MM.1S (cell line): ENCODE measurements around the gene PLA2G6.

Experiments used
- DNase-seq: peaks from one replicate; pipeline ENCODE4 v3.0.0-alpha.2; 2015
- H2AFZ ChIP-seq: fragments of 300-600 bp; sonication (generic); 2 replicates; pipeline ENCODE4 v1.6.0; 2016; ENCODE audit warnings: antibody characterized with exemption, low read length
- H3F3A ChIP-seq: fragments of 300-600 bp; sonication (generic); 2 replicates; pipeline ENCODE4 v1.6.1; 2016; ENCODE audit warnings: mild to moderate bottlenecking, antibody characterized with exemption, low read length, moderate library complexity, mixed read lengths; ENCODE audit not compliant: insufficient read depth
- H3K27ac ChIP-seq: fragments of 300-600 bp; sonication (generic); 2 replicates; pipeline ENCODE4 v1.5.1; 2016; ENCODE audit warnings: mild to moderate bottlenecking, low read length
- H3K27me3 ChIP-seq: fragments of 300-600 bp; sonication (generic); replicated peaks from 2 replicates; pipeline ENCODE4 v1.6.0; 2016; ENCODE audit warnings: low read length; ENCODE audit not compliant: insufficient read depth
- H3K36me3 ChIP-seq: fragments of 300-600 bp; sonication (generic); replicated peaks from 2 replicates; pipeline ENCODE4 v1.6.1; 2016; ENCODE audit warnings: mild to moderate bottlenecking, low read length, mixed read lengths; ENCODE audit not compliant: insufficient read depth
- H3K4me1 ChIP-seq: fragments of 300-600 bp; sonication (generic); 2 replicates; pipeline ENCODE4 v1.6.1; 2016; ENCODE audit warnings: low read length, mixed read lengths
- H3K4me2 ChIP-seq: fragments of 300-600 bp; sonication (generic); 2 replicates; pipeline ENCODE4 v1.6.0; 2016; ENCODE audit warnings: low read depth, low read length
- H3K4me3 ChIP-seq: fragments of 300-600 bp; sonication (generic); 2 replicates; pipeline ENCODE4 v1.5.1; 2016; ENCODE audit warnings: low read length, mixed read lengths
- H3K79me2 ChIP-seq: fragments of 300-600 bp; sonication (generic); 2 replicates; pipeline ENCODE4 v1.6.1; 2016; ENCODE audit warnings: mixed run types, low read length, mixed read lengths
- H3K9ac ChIP-seq: fragments of 300-600 bp; sonication (generic); 2 replicates; pipeline ENCODE4 v1.6.1; 2016; ENCODE audit warnings: low read length, mixed read lengths
- H3K9me2 ChIP-seq: fragments of 300-600 bp; sonication (generic); replicated peaks from 2 replicates; pipeline ENCODE4 v1.6.1; 2016; ENCODE audit warnings: mild to moderate bottlenecking, low read length, mixed read lengths; ENCODE audit not compliant: insufficient read depth
- H3K9me3 ChIP-seq: fragments of 300-600 bp; sonication (generic); replicated peaks from 2 replicates; pipeline ENCODE4 v1.6.1; 2016; ENCODE audit warnings: mild to moderate bottlenecking, low read length, mixed read lengths; ENCODE audit not compliant: insufficient read depth
- H4K20me1 ChIP-seq: fragments of 300-600 bp; sonication (generic); 2 replicates; pipeline ENCODE4 v1.6.1; 2016; ENCODE audit warnings: mild to moderate bottlenecking, low read length, moderate library complexity, mixed read lengths; ENCODE audit not compliant: insufficient read depth
- EZH2 ChIP-seq: fragments of 300-600 bp; sonication (generic); optimal IDR thresholded peaks from 2 replicates; pipeline ENCODE3; 2017; ENCODE audit warnings: low read depth, mild to moderate bottlenecking, antibody characterized with exemption, low read length, mixed read lengths
- EZH2phosphoT487 ChIP-seq: fragments of 300-600 bp; sonication (generic); IDR thresholded peaks from 2 replicates; pipeline ENCODE4 v1.6.1; 2018; ENCODE audit warnings: antibody characterized with exemption, low read length
- TF ChIP-seq, protein P1 (sequence below): fragments of 300-600 bp; sonication (generic); IDR thresholded peaks from 2 replicates; pipeline ENCODE4 v1.5.1; 2016; ENCODE audit warnings: antibody characterized with exemption, low read length, mixed read lengths

Gene PLA2G6

DNA sequence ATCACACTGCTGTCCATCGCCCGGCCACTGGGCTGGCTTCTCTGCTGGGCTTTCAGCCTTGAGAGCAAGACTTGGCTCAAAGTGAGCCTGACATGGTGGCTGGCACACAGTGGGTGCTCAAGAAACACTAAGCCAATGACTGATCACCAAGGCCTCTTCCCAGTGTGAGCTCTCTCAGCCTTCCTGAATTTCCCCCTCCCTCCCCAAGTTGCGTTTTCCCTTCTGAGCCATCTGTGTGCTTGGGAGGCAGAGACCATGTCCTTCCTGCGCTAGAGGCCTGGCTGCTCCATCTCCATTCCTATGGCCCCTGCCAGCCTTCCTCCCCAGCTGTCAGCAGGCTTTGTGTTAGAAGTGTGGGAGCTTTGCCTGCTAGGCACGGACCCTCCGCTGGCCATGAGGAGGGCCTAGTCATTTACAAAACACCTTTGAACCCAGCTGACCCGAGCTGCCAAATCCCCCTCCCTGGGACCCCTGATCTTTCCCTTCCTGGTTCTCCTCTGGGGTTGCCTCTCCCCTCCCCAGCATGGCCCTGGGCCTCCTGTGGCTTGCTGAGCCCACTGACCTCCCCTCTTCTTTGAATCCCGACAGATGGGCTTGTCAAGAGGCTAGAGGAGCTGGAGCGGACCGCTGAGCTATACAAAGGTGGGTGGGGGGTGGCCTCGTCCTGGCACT, 111.2 kb downstream of the PLA2G6 start:
- no peaks in the 10 kb centered on the region for H3K36me3 ChIP-seq
- peaks cover 37% of the 10 kb centered on the region for H3K4me1 ChIP-seq
- H3K9me2 ChIP-seq = no peaks in the 10 kb centered on the region
- TF ChIP-seq EZH2phosphoT487 (no peak), EZH2 (no peak)
- TF ChIP-seq, protein P1, sequence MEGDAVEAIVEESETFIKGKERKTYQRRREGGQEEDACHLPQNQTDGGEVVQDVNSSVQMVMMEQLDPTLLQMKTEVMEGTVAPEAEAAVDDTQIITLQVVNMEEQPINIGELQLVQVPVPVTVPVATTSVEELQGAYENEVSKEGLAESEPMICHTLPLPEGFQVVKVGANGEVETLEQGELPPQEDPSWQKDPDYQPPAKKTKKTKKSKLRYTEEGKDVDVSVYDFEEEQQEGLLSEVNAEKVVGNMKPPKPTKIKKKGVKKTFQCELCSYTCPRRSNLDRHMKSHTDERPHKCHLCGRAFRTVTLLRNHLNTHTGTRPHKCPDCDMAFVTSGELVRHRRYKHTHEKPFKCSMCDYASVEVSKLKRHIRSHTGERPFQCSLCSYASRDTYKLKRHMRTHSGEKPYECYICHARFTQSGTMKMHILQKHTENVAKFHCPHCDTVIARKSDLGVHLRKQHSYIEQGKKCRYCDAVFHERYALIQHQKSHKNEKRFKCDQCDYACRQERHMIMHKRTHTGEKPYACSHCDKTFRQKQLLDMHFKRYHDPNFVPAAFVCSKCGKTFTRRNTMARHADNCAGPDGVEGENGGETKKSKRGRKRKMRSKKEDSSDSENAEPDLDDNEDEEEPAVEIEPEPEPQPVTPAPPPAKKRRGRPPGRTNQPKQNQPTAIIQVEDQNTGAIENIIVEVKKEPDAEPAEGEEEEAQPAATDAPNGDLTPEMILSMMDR = no peak
- peak overlapping the region; percentile 94 for H3K27ac ChIP-seq
- peaks cover 25% of the 10 kb centered on the region for H3K79me2 ChIP-seq
- H3K4me3 ChIP-seq = no peak overlapping the region
- H3K4me2 ChIP-seq = peak overlapping the region; percentile 95
- DNase-seq = no peak
- H4K20me1 ChIP-seq = no peaks in the 10 kb centered on the region
- H3K9ac ChIP-seq = peak overlapping the region; percentile 81
- peaks cover 30% of the 10 kb centered on the region for H3F3A ChIP-seq
- no peaks in the 10 kb centered on the region for H3K27me3 ChIP-seq
- 0 out of 2 replicates have a peak overlapping the region, but pooled peaks have one; percentile 9 for H2AFZ ChIP-seq
- H3K9me3 ChIP-seq = no peaks in the 10 kb centered on the region

DNA sequence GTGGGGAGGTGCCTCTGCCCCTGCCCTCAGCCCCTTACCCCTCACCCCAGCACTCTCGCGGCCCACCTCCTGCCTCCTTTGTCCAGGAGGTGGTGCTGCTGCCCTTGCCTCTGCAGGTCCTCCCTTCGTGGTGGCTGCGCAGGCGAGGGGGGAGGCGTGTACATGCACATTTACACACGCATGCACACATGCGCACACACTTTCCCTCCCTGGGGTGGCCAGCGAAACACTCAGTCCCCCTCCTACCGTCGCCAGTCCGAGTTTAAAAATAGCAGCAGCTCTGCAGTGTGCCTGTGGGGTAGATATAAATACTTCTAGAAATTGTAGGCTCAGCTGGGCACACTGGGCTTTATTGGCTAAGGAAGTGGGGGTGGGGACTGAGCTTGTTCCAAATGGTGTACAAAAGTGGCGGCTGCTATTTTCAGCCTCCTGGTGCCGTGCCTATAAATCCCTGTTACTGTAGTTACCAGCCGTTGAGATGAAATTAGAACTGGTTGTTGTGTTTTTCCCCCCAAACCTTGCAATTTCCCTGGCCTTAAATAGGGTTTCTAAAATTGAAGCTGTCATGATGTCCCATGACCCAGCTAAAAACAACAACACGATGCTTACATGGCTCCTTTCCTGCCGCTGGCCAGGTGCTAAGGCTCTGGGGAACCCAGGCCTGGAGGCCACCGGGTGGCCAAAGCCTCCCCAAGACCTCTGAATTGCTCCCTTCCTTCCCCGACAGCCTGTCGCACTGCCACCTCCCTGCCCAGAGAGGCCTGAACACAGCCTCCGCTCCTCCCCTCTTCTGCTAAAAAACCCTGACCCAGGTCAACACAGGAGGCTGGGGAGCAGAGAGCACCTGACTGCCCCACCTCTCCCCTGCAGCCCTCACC, 112.0 kb downstream of the PLA2G6 start:
- H3K79me2 ChIP-seq = peaks cover 25% of the 10 kb centered on the region
- H3K4me1 ChIP-seq = peaks cover 37% of the 10 kb centered on the region
- no peaks in the 10 kb centered on the region for H3K9me2 ChIP-seq
- peak overlapping the region; percentile 56 for H3K4me3 ChIP-seq
- H3K9me3 ChIP-seq = no peaks in the 10 kb centered on the region
- no peaks in the 10 kb centered on the region for H4K20me1 ChIP-seq
- H2AFZ ChIP-seq = peak overlapping the region; percentile 46; the same call in 1 of the 2 replicates
- no peak for TF ChIP-seq EZH2phosphoT487
- TF ChIP-seq, protein P1 = peak; percentile 95
- no peak for TF ChIP-seq EZH2
- H3K27me3 ChIP-seq = no peaks in the 10 kb centered on the region
- H3K36me3 ChIP-seq = no peaks in the 10 kb centered on the region
- H3F3A ChIP-seq = peaks cover 30% of the 10 kb centered on the region
- peak overlapping the region; percentile 95 for H3K4me2 ChIP-seq
- peak overlapping the region; percentile 81 for H3K9ac ChIP-seq
- DNase-seq = peak; percentile 97
- H3K27ac ChIP-seq = peak overlapping the region; percentile 94

DNA sequence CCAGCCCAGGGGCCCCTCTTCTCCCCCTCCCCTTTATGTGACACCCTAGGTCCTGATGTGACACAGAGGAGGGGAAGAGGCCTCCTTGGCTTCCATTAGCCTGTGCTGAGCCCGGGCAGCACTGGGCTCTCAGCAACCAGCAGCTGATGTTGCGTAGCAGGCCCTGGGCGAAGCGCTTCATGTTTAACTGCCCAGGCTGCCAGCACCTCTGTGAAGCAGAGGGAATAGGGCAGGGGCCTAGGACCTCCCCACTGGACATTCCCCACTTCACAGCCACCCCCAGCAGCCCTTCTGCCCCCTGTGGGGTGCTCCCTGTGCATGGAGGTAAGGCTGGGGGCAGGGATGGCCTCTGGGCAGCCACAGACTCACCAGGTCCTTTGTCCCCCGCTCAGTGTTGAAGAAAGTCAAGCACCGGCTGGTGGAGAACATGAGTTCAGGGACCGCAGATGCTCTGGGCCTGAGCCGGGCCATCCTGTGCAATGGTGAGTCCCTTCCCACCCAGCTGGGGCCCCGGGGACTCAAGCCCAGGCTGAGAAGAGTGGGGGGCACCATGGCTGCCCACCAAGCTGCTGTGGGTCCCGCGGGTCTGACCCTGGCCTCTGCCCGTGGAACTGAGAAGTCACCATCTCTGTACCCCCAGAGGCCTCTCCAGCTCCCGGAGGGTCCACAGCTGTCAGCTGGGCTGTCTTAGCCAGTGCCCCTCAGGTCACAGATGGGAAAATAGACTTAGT, 112.8 kb downstream of the PLA2G6 start:
- peak overlapping the region; percentile 56 for H3K4me3 ChIP-seq
- peak overlapping the region; percentile 81 for H3K9ac ChIP-seq
- H3K36me3 ChIP-seq = no peaks in the 10 kb centered on the region
- TF ChIP-seq EZH2 (no peak), EZH2phosphoT487 (no peak)
- TF ChIP-seq, protein P1 = no peak
- H3K27me3 ChIP-seq = no peaks in the 10 kb centered on the region
- H3K79me2 ChIP-seq = peaks cover 25% of the 10 kb centered on the region
- H3K4me1 ChIP-seq = peaks cover 37% of the 10 kb centered on the region
- H3K27ac ChIP-seq = peak overlapping the region; percentile 94
- H4K20me1 ChIP-seq = no peaks in the 10 kb centered on the region
- H3F3A ChIP-seq = peaks cover 30% of the 10 kb centered on the region
- peak overlapping the region; percentile 46; the same call in 1 of the 2 replicates for H2AFZ ChIP-seq
- H3K9me2 ChIP-seq = no peaks in the 10 kb centered on the region
- H3K4me2 ChIP-seq = peak overlapping the region; percentile 95
- no peak for DNase-seq
- no peaks in the 10 kb centered on the region for H3K9me3 ChIP-seq
